Measurements from ENCODE around the gene CSH2.
"Not testable (repeated sequence)": the region's sequence is repeated elsewhere in the genome, so short reads cannot be mapped to it uniquely, and the experiment has no call there.

DNA sequence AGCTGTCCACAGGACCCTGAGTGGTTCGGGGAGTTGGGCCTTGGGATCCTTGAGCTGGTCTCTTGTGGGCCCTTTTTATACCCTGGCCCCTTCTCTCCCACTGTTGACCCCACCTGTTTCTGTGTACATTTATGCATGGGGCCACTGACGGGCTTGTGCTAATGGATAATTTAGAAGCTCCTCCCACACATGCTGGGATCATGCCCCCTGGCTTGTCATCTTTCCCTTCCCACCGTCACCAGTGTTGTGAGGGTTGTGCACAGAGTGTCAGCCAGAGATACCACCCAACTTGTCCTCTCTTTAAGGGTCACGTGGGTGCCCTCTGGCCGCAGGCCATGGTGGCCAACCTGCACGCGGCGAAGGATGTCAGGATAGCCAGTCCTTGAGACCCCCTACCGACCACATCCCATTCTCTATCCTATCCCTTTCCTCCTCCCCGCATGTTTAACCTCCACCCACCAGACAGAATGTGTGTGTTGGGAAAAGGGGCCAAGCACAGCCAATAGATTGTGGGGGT is 45.4 kb upstream of the CSH2 start, which contains the start of gene GH1:
- TF ChIP-seq, protein P1, sequence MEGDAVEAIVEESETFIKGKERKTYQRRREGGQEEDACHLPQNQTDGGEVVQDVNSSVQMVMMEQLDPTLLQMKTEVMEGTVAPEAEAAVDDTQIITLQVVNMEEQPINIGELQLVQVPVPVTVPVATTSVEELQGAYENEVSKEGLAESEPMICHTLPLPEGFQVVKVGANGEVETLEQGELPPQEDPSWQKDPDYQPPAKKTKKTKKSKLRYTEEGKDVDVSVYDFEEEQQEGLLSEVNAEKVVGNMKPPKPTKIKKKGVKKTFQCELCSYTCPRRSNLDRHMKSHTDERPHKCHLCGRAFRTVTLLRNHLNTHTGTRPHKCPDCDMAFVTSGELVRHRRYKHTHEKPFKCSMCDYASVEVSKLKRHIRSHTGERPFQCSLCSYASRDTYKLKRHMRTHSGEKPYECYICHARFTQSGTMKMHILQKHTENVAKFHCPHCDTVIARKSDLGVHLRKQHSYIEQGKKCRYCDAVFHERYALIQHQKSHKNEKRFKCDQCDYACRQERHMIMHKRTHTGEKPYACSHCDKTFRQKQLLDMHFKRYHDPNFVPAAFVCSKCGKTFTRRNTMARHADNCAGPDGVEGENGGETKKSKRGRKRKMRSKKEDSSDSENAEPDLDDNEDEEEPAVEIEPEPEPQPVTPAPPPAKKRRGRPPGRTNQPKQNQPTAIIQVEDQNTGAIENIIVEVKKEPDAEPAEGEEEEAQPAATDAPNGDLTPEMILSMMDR (IDR thresholded peaks at IDR 0.05): not testable (repeated sequence)
- not testable (repeated sequence) for TF ChIP-seq POLR2A (IDR thresholded peaks at IDR 0.05)
